Hepatocyte (in vitro differentiated cells): ENCODE results near the gene KHNYN.

Source experiments
- CTCF ChIP-seq: fragments of 200-600 bp; sonication (generic); IDR thresholded peaks from 2 replicates; pipeline ENCODE4 v1.5.1; 2016; ENCODE audit warnings: antibody characterized with exemption, mild to moderate bottlenecking; ENCODE audit not compliant: poor library complexity
- EZH2phosphoT487 ChIP-seq: fragments of 200-600 bp; sonication (generic); IDR thresholded peaks from one replicate; pipeline ENCODE4 v1.6.1; 2018; ENCODE audit warnings: antibody characterized with exemption, mild to moderate bottlenecking, low read depth, moderate library complexity; ENCODE audit not compliant: unreplicated experiment, severe bottlenecking

GRCh38 chr14:24416254-24416931 is 13.4 kb upstream of the KHNYN start:
- TF ChIP-seq CTCF = no peak
- TF ChIP-seq EZH2phosphoT487 = no peak
